ENCODE data around the gene CD300H. TPM values are rescaled to one million over a fixed set of nuclear protein-coding genes. Genes with fewer than 3 reads are reported as not detected.

The CD300H gene
- total RNA-seq, 1 experiment from 2014 or later: not detected

- H3K79me2 ChIP-seq (ENCODE audit: insufficient read depth, low read length): no peaks in the 10 kb centered on the region
- ChIA-PET CTCF (no interaction called here), RAD21 (ENCODE audit: low non-redundant PET in 1 of 2, low total read pairs in 2 of 2, uncharacterized antibody in 2 of 2, unreplicated experiment in 2 of 2) (no interaction called here), POLR2A (no interaction called here)
- H4K20me1 ChIP-seq (ENCODE audit: insufficient read depth): no peaks in the 10 kb centered on the region
- no peaks in the 10 kb centered on the region for H3K9me3 ChIP-seq (ENCODE audit: control insufficient read depth in 1 of 2, insufficient read depth in 1 of 2, low read depth in 1 of 2, low read length in 2 of 2)
- ATAC-seq (no peak), DNase-seq (ENCODE audit: low read depth, low spot score) (no peak)
- H3K4me3 ChIP-seq (replicated peaks in 1 of 2; ENCODE audit: low read depth in 1 of 2, low read length in 2 of 2): no peak overlapping the region
- H3K9me2 ChIP-seq (ENCODE audit: insufficient read depth): no peaks in the 10 kb centered on the region
- no peaks in the 10 kb centered on the region for H3K36me3 ChIP-seq (ENCODE audit: control insufficient read depth in 1 of 2, insufficient read depth in 2 of 2, low read length in 2 of 2)
- no peak for TF ChIP-seq SRF (IDR thresholded peaks at IDR 0.05; ENCODE audit: low read depth)
- TF ChIP-seq SIN3A (IDR thresholded peaks at IDR 0.05; ENCODE audit: low read depth): no peak
- no peak for TF ChIP-seq REST (IDR thresholded peaks at IDR 0.05; ENCODE audit: low read depth)
- no peak for TF ChIP-seq EGR1 (IDR thresholded peaks at IDR 0.05; ENCODE audit: low read depth)
- TF ChIP-seq ELF1 (IDR thresholded peaks at IDR 0.05; ENCODE audit: borderline replicate concordance, low read depth): no peak
- TF ChIP-seq, protein P1, sequence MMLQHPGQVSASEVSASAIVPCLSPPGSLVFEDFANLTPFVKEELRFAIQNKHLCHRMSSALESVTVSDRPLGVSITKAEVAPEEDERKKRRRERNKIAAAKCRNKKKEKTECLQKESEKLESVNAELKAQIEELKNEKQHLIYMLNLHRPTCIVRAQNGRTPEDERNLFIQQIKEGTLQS (IDR thresholded peaks at IDR 0.05): no peak
- no peak for TF ChIP-seq POLR2AphosphoS5 (IDR thresholded peaks at IDR 0.05; ENCODE audit: low read depth, low read length)
- TF ChIP-seq POLR2A (IDR thresholded peaks at IDR 0.05; ENCODE audit: borderline replicate concordance, extremely low read depth, insufficient read depth, insufficient read length): no peak
- no peak for TF ChIP-seq YY1 (IDR thresholded peaks at IDR 0.05; ENCODE audit: extremely low read depth, insufficient replicate concordance, low read depth, low read length)
- TF ChIP-seq ZFX (IDR thresholded peaks at IDR 0.05): no peak
- TF ChIP-seq JUND (IDR thresholded peaks at IDR 0.05): no peak
- no peak for TF ChIP-seq CEBPB (IDR thresholded peaks at IDR 0.05; ENCODE audit: low read depth)
- no peak for TF ChIP-seq ZBTB33 (IDR thresholded peaks at IDR 0.05; ENCODE audit: extremely low read depth, insufficient replicate concordance, low read length)
- no peak for TF ChIP-seq TCF7L2 (IDR thresholded peaks at IDR 0.05; ENCODE audit: borderline replicate concordance, extremely low read depth, insufficient read depth, insufficient read length)
- no peak for TF ChIP-seq CTCF (IDR thresholded peaks at IDR 0.05 in 2 of 3, conservative IDR thresholded peaks at IDR 0.05 in 1 of 3; ENCODE audit: borderline replicate concordance in 1 of 3, insufficient read depth in 1 of 3, low read depth in 2 of 3, low read length in 2 of 3)
- TF ChIP-seq MAX (IDR thresholded peaks at IDR 0.05): no peak
- no peak for TF ChIP-seq SP1 (IDR thresholded peaks at IDR 0.05; ENCODE audit: low read depth)
- no peak for TF ChIP-seq EZH2phosphoT487 (IDR thresholded peaks at IDR 0.05; ENCODE audit: borderline replicate concordance)
- no peak for TF ChIP-seq CBX3 (IDR thresholded peaks at IDR 0.05; ENCODE audit: low read depth)
- no peak for TF ChIP-seq RAD21 (IDR thresholded peaks at IDR 0.05; ENCODE audit: low read depth)
- H3K9ac ChIP-seq (ENCODE audit: low read length): no peak overlapping the region
- peaks cover 6% of the 10 kb centered on the region; the same call in 1 of the 2 replicates for H3K27me3 ChIP-seq (ENCODE audit: insufficient read depth, low read length)
- no peak overlapping the region for H3K4me2 ChIP-seq (ENCODE audit: low read length)
- BruUV-seq (replicated peaks): no TSS peak
- intact Hi-C loops (cut with micrococcal nuclease): no loop called here
- no peak overlapping the region for H3K27ac ChIP-seq (ENCODE audit: low read depth, low read length)
- H3K4me1 ChIP-seq (ENCODE audit: control insufficient read depth in 1 of 2, insufficient read depth in 2 of 2, low read length in 2 of 2): peaks cover 0 to 5% of the 10 kb centered on the region in 2 experiments; a peak in 1 of 4 replicates
- no peak overlapping the region for H2AFZ ChIP-seq (ENCODE audit: low read depth, low read length, poor library complexity, severe bottlenecking)
These were observed 19.6 kb downstream of the CD300H start for GRCh38 chr17:74547736-74548135.

Measured in HCT116 (cell line).